ENCODE results near the gene ZBTB32. TPM values are rescaled to one million over a fixed set of nuclear protein-coding genes. Genes with fewer than 3 reads are reported as not detected.

Gene ZBTB32
- polyA plus RNA-seq, 2 of the 4 experiments (the other 2 are of a cell fraction): not detected

- H3K4me3 ChIP-seq: no peak overlapping the region
- no peaks in the 10 kb centered on the region for H3K9me3 ChIP-seq
- ATAC-seq (no peak), FAIRE-seq (no peak), DNase-seq (ENCODE audit: low read depth in 1 of 2, low spot score in 1 of 2) (no peak)
- WGBS (ENCODE audit: missing lambda C conversion rate): 96% methylated on average over 16 of the region's 16 CpGs
- peaks cover 9% of the 10 kb centered on the region for H3K4me1 ChIP-seq
- no peak for TF ChIP-seq EP300 (IDR thresholded peaks at IDR 0.05)
- no peak for TF ChIP-seq FOXS1 (CRISPR knock-in tag; IDR thresholded peaks at IDR 0.05)
- TF ChIP-seq HDAC2 (IDR thresholded peaks at IDR 0.05): no peak
- TF ChIP-seq HMGXB4 (CRISPR knock-in tag; IDR thresholded peaks at IDR 0.05; ENCODE audit: borderline replicate concordance): no peak
- no peak for TF ChIP-seq RAD21 (conservative IDR thresholded peaks at IDR 0.05 in 1 of 2, IDR thresholded peaks at IDR 0.05 in 1 of 2)
- no peak for TF ChIP-seq EHMT2 (IDR thresholded peaks at IDR 0.05; ENCODE audit: low read depth)
- TF ChIP-seq ESRRA (IDR thresholded peaks at IDR 0.05; ENCODE audit: borderline replicate concordance, low read length): no peak
- no peak for TF ChIP-seq KDM1A (IDR thresholded peaks at IDR 0.05; ENCODE audit: low read depth)
- TF ChIP-seq MAFK (IDR thresholded peaks at IDR 0.05; ENCODE audit: partially characterized antibody): no peak
- TF ChIP-seq ZC3H11A (IDR thresholded peaks at IDR 0.05): no peak
- TF ChIP-seq CEBPB (IDR thresholded peaks at IDR 0.05): no peak
- TF ChIP-seq TFCP2L1 (CRISPR knock-in tag; IDR thresholded peaks at IDR 0.05): no peak
- TF ChIP-seq ELK1 (IDR thresholded peaks at IDR 0.05; ENCODE audit: low read depth, low read length): no peak
- TF ChIP-seq E2F6 (IDR thresholded peaks at IDR 0.05; ENCODE audit: borderline replicate concordance, low read depth): no peak
- no peak for TF ChIP-seq CBX2 (IDR thresholded peaks at IDR 0.05; ENCODE audit: borderline replicate concordance, low read depth)
- no peak for TF ChIP-seq CTCF (IDR thresholded peaks at IDR 0.05)
- TF ChIP-seq PBX3 (IDR thresholded peaks at IDR 0.05): no peak
- no peak for TF ChIP-seq USF2 (IDR thresholded peaks at IDR 0.05)
- TF ChIP-seq CHD2 (IDR thresholded peaks at IDR 0.05; ENCODE audit: low read length, partially characterized antibody): no peak
- no peak overlapping the region for H3K27ac ChIP-seq
- CTCF ChIA-PET: interaction anchor here (1.0 to 5.0 kb wide), 11 partner anchors 9 to 369 kb away, joined by 3 to 29 read pairs (median 4); partner anchors contain the start of genes LIN37, PSENEN and U2AF1L4
- H3K4me2 ChIP-seq: no peak overlapping the region
- POLR2A ChIA-PET: no interaction called here
Observed at GRCh38 chr19:35721374-35721773, 17.0 kb downstream of the ZBTB32 start.

GRCh38 chr19:35722461-35722860, 18.1 kb downstream of the ZBTB32 start:
- Histone ChIP-seq H3K27ac (no peak overlapping the region), H3K4me1 (peaks cover 9% of the 10 kb centered on the region), H3K4me3 (no peak overlapping the region), H3K4me2 (no peak overlapping the region), H3K9me3 (no peaks in the 10 kb centered on the region)
- POLR2A ChIA-PET: no interaction called here
- FAIRE-seq (no peak), DNase-seq (ENCODE audit: low read depth in 1 of 2, low spot score in 1 of 2) (no peak), ATAC-seq (no peak)
- CTCF ChIA-PET: interaction anchor here (0.7 to 5.0 kb wide), 6 partner anchors 10 to 94 kb away, joined by 3 to 26 read pairs (median 4); partner anchors contain the start of gene LIN37
- TF ChIP-seq TP53 (CRISPR knock-in tag; IDR thresholded peaks at IDR 0.05) (no peak), HOXA7 (CRISPR knock-in tag; IDR thresholded peaks at IDR 0.05) (no peak), FOXS1 (CRISPR knock-in tag; IDR thresholded peaks at IDR 0.05) (no peak), NPAS2 (CRISPR knock-in tag; IDR thresholded peaks at IDR 0.05; ENCODE audit: borderline replicate concordance) (no peak), SREBF2 (IDR thresholded peaks at IDR 0.05) (no peak), NFE2L2 (conservative IDR thresholded peaks at IDR 0.05; ENCODE audit: low read length) (no peak), MAZ (IDR thresholded peaks at IDR 0.05; ENCODE audit: borderline replicate concordance, low read depth, low read length) (no peak), ZC3H11A (IDR thresholded peaks at IDR 0.05) (no peak)
- WGBS (ENCODE audit: missing lambda C conversion rate): 94% methylated on average over 12 of the region's 14 CpGs
